ENCODE data around the gene FARS2.

FARS2 gene

GRCh38 chr6:5457041-5457440 is 195.7 kb downstream of the FARS2 start:
- no peak for ATAC-seq
- Mint-ChIP-seq H3K27ac (no peak overlapping the region), H3K4me1 (peaks cover 11% of the 10 kb centered on the region), H3K9me3 (no peaks in the 10 kb centered on the region), H3K36me3 (peaks cover 40% of the 10 kb centered on the region), H3K27me3 (no peaks in the 10 kb centered on the region), H3K4me3 (no peak overlapping the region)

DNA sequence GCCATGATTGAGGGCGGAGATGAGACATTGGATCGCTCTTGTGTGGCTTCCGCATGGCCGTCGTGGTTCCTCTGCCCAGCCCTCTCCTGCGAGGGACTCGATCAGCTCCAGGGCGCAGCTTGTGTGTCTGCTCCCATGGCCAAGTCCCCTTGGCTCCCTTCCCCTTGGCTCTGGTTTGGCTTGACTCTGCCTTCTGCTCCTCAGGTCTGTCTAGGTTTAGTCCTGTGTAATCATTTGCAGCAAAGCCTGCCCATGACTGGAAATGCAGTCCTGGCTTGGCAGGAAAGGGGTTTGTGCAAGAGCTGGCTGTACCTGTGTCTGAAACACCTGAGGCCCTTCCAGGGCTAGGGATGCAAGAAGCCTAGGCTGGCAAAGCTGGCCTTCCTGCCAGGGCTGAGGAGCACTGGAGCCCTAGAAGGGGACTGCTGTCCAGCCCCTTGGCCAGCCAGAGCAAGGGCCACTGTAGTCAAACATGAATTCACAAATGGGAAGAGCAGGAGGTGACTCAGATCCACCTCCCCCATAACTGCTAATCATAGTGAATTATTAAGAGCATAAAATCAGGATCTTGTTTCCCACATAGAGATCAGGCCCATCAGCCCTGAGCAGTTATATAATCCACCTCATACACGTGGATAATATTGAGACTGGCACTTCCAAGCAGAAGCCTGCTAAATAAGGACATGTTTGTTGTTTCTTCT is 196.8 kb downstream of the FARS2 start:
- ATAC-seq = no peak
- H3K9me3 Mint-ChIP-seq = no peaks in the 10 kb centered on the region
- H3K4me1 Mint-ChIP-seq = peaks cover 11% of the 10 kb centered on the region
- H3K27me3 Mint-ChIP-seq = no peaks in the 10 kb centered on the region
- peaks cover 39% of the 10 kb centered on the region for H3K36me3 Mint-ChIP-seq
- H3K27ac Mint-ChIP-seq = no peak overlapping the region
- H3K4me3 Mint-ChIP-seq = no peak overlapping the region

DNA sequence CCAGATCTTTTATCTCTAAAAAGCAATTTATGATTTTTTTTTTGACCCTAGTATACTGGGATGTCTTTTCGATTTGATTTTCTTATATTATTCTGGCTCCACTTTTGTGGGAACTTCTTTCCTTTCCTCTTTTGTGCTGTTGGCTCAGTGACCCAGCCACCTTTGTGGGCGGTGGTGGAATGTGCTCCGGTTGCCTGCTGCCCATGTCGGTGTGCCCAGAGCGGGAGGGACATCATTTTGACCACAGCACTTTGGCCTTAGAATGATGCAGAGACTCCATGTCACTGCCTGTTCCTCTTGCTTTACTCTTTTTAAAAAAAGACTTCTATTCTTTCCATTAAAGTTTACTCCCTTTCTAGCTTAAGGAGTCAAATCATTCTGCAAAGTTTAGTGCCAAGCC is 198.0 kb downstream of the FARS2 start:
- no peaks in the 10 kb centered on the region for H3K9me3 Mint-ChIP-seq
- peaks cover 39% of the 10 kb centered on the region for H3K36me3 Mint-ChIP-seq
- peaks cover 11% of the 10 kb centered on the region for H3K4me1 Mint-ChIP-seq
- H3K4me3 Mint-ChIP-seq = no peak overlapping the region
- no peak for ATAC-seq
- no peak overlapping the region for H3K27ac Mint-ChIP-seq
- H3K27me3 Mint-ChIP-seq = no peaks in the 10 kb centered on the region

DNA sequence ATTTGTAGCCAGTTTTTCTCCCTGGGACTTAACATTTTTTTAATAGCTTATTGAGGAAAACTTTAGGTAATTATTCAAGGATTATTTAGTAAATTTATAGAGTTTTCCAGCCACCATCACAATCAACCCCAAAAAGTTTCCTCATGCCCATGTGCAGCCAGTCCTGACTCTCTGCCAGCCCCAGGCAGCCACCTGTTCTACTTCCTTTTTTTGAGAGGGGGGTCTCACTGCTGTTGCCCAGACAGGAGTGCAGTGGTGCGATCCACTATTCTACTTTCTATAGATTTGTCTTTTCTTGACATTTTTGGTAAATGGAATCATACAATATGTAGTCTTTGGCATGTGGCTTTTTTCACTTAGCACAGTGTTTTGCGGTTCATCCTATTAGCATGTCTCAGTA is 200.1 kb downstream of the FARS2 start:
- peaks cover 44% of the 10 kb centered on the region for H3K36me3 Mint-ChIP-seq
- no peak for ATAC-seq
- no peaks in the 10 kb centered on the region for H3K27me3 Mint-ChIP-seq
- no peak overlapping the region for H3K4me3 Mint-ChIP-seq
- H3K4me1 Mint-ChIP-seq = peaks cover 17% of the 10 kb centered on the region
- H3K9me3 Mint-ChIP-seq = no peaks in the 10 kb centered on the region
- no peak overlapping the region for H3K27ac Mint-ChIP-seq

- no peak overlapping the region for H3K27ac Mint-ChIP-seq
- H3K27me3 Mint-ChIP-seq = no peaks in the 10 kb centered on the region
- ATAC-seq = no peak
- no peaks in the 10 kb centered on the region for H3K9me3 Mint-ChIP-seq
- peaks cover 41% of the 10 kb centered on the region for H3K36me3 Mint-ChIP-seq
- H3K4me3 Mint-ChIP-seq = no peak overlapping the region
- H3K4me1 Mint-ChIP-seq = peaks cover 16% of the 10 kb centered on the region
These were observed 201.5 kb downstream of the FARS2 start for GRCh38 chr6:5462856-5463255.

DNA sequence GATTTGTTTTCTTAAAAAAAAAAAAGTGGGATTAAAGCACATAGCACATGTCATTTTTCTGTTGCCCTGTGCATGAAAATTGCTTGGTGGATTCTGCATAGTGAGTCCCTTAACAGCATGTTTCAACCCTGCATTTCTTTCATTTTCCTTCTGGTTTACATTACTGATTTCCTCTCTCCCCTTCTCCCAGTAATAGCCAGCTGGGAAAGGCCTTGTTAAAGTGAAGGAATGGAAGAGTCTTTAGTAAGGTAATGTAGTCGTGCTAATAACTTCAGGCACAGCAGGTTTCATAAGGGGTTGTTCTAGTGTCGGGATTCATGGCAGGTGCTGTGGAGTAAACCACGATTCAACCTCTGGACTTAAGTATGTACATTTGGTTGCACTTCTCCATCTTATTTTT is 202.4 kb downstream of the FARS2 start:
- H3K27me3 Mint-ChIP-seq = no peaks in the 10 kb centered on the region
- no peak overlapping the region for H3K4me3 Mint-ChIP-seq
- H3K27ac Mint-ChIP-seq = no peak overlapping the region
- no peak for ATAC-seq
- peaks cover 14% of the 10 kb centered on the region for H3K4me1 Mint-ChIP-seq
- peaks cover 38% of the 10 kb centered on the region for H3K36me3 Mint-ChIP-seq
- no peaks in the 10 kb centered on the region for H3K9me3 Mint-ChIP-seq

DNA sequence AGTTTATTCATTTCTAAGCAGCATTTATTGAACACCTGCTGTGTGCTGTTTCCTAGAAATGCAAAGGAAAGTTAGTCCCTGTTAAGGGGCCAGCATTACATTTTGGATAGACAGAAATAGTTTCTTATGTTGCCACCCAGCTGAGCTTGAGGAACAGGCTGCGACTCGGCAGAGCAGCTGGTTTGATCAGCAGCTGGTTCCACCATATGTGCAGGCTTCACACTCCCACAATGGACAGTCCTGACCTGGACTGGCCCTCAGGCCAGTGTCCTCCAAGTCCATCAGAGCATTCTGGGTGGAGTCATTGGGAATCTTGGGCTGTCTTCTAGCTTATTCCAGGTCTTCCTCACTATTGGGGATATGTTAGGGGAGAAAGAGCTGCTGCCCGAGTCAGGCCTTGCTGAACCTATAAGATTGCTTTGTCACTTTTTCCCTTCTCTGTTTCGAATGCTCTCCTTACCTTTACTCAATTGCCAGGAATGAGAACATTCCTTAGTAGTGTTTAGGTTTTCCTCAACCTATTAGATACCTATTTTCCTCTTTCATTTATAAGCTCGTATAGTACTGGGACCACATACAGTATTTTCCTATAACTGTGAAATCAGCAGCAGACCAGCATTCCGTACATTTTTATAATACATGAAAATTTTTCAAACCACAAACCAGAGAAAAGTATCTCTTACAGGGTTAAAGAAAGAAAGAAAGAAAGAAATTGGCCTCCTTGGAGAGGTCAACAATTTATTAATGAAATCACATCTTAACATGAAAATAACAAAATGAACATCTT is 203.0 kb downstream of the FARS2 start:
- no peak overlapping the region for H3K27ac Mint-ChIP-seq
- H3K4me3 Mint-ChIP-seq = no peak overlapping the region
- H3K4me1 Mint-ChIP-seq = peaks cover 14% of the 10 kb centered on the region
- H3K36me3 Mint-ChIP-seq = peaks cover 41% of the 10 kb centered on the region
- no peak for ATAC-seq
- H3K9me3 Mint-ChIP-seq = no peaks in the 10 kb centered on the region
- no peaks in the 10 kb centered on the region for H3K27me3 Mint-ChIP-seq

GRCh38 chr6:5466281-5467136 is 205.2 kb downstream of the FARS2 start:
- H3K36me3 Mint-ChIP-seq = peaks cover 21% of the 10 kb centered on the region
- no peak overlapping the region for H3K4me3 Mint-ChIP-seq
- H3K27me3 Mint-ChIP-seq = no peaks in the 10 kb centered on the region
- ATAC-seq = no peak
- H3K4me1 Mint-ChIP-seq = peaks cover 6% of the 10 kb centered on the region
- H3K27ac Mint-ChIP-seq = no peak overlapping the region
- no peaks in the 10 kb centered on the region for H3K9me3 Mint-ChIP-seq

GRCh38 chr6:5468586-5468985 is 207.3 kb downstream of the FARS2 start:
- Mint-ChIP-seq H3K36me3 (peaks cover 18% of the 10 kb centered on the region), H3K9me3 (no peaks in the 10 kb centered on the region)

GRCh38 chr6:5469101-5469846 is 208.0 kb downstream of the FARS2 start:
- ATAC-seq = no peak
- H3K4me1 Mint-ChIP-seq = peaks cover 6% of the 10 kb centered on the region
- no peaks in the 10 kb centered on the region for H3K9me3 Mint-ChIP-seq
- peaks cover 18% of the 10 kb centered on the region for H3K36me3 Mint-ChIP-seq
- H3K27me3 Mint-ChIP-seq = no peaks in the 10 kb centered on the region
- no peak overlapping the region for H3K27ac Mint-ChIP-seq
- no peak overlapping the region for H3K4me3 Mint-ChIP-seq

More at GRCh38 chr6:5468586-5468985, 207.3 kb downstream of the FARS2 start:
- H3K27ac Mint-ChIP-seq = no peak overlapping the region
- no peak overlapping the region for H3K4me3 Mint-ChIP-seq
- H3K27me3 Mint-ChIP-seq = no peaks in the 10 kb centered on the region
- no peak for ATAC-seq
- H3K4me1 Mint-ChIP-seq = peaks cover 6% of the 10 kb centered on the region

GRCh38 chr6:5471044-5471443 is 209.7 kb downstream of the FARS2 start:
- Mint-ChIP-seq H3K4me3 (no peak overlapping the region), H3K4me1 (peaks cover 4% of the 10 kb centered on the region), H3K36me3 (peaks cover 17% of the 10 kb centered on the region), H3K27ac (no peak overlapping the region), H3K27me3 (no peaks in the 10 kb centered on the region), H3K9me3 (no peaks in the 10 kb centered on the region)
- ATAC-seq = peak; percentile 71

- Mint-ChIP-seq H3K36me3 (peaks cover 20% of the 10 kb centered on the region), H3K9me3 (no peaks in the 10 kb centered on the region), H3K4me3 (no peak overlapping the region), H3K27ac (no peak overlapping the region), H3K4me1 (no peaks in the 10 kb centered on the region), H3K27me3 (no peaks in the 10 kb centered on the region)
- no peak for ATAC-seq
These were observed 210.5 kb downstream of the FARS2 start for GRCh38 chr6:5471637-5472398.

DNA sequence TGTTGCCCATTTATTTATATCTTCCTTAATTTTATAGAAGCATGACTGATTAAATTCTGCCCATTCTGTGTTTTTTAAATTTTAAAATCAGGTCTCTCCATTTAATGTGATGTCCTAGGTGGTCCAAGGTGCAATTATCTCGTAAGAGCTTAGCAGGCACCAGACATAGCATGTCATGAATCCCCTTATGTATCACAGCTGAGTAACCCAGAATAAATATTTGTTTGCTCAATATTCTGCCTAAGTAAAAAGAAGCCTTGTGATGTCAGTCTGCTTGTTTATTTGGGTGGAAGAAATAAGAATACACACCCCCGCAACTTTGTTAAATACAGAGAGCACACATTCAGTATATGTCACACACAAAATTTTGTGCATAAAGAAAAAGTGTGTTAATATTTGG is 211.3 kb downstream of the FARS2 start:
- Mint-ChIP-seq H3K36me3 (peaks cover 20% of the 10 kb centered on the region), H3K4me3 (no peak overlapping the region), H3K27ac (no peak overlapping the region), H3K9me3 (no peaks in the 10 kb centered on the region), H3K27me3 (no peaks in the 10 kb centered on the region), H3K4me1 (no peaks in the 10 kb centered on the region)
- no peak for ATAC-seq

GRCh38 chr6:5475779-5476178 is 214.5 kb downstream of the FARS2 start:
- H3K36me3 Mint-ChIP-seq = peaks cover 12% of the 10 kb centered on the region
- no peak overlapping the region for H3K27ac Mint-ChIP-seq
- H3K4me1 Mint-ChIP-seq = no peaks in the 10 kb centered on the region
- no peak overlapping the region for H3K4me3 Mint-ChIP-seq
- no peak for ATAC-seq
- H3K9me3 Mint-ChIP-seq = no peaks in the 10 kb centered on the region
- no peaks in the 10 kb centered on the region for H3K27me3 Mint-ChIP-seq
